Stimulated activated CD4-positive, alpha-beta T cell treated with anti-CD3 and anti-CD28 coated beads, Interleukin-4, amount 100 ng/mL, for 1 hour (primary cell): ENCODE measurements around the gene CEP83.
"Not testable (repeated sequence)": the region's sequence is repeated elsewhere in the genome, so short reads cannot be mapped to it uniquely, and the experiment has no call there.

Experiments
- DNase-seq: peaks from one replicate; pipeline ENCODE4 v3.0.0-alpha.2; 2020

The CEP83 gene

GRCh38 chr12:94459728-94460615 is at the start of gene CEP83:
TSS of gene CEP83 (minus strand) at chr12:94459867. CDS start at chr12:94412490, 47,377 bp downstream.
- DNase-seq = peak; percentile 98

- DNase-seq = no peak
Measured at GRCh38 chr12:94509317-94509716, 49.6 kb upstream of the CEP83 start.

- DNase-seq = no peak
Measured at GRCh38 chr12:94507455-94507854, 47.8 kb upstream of the CEP83 start.

- DNase-seq = no peak
Measured at GRCh38 chr12:94504386-94504785, 44.7 kb upstream of the CEP83 start.

GRCh38 chr12:94503619-94504018 is 44.0 kb upstream of the CEP83 start:
- DNase-seq = no peak

- no peak for DNase-seq
Measured at GRCh38 chr12:94500831-94501567, 41.3 kb upstream of the CEP83 start.

- DNase-seq = no peak
Measured at GRCh38 chr12:94498698-94499097, 39.0 kb upstream of the CEP83 start.

GRCh38 chr12:94498073-94498472 is 38.4 kb upstream of the CEP83 start:
- DNase-seq = no peak

GRCh38 chr12:94495445-94496115 is 35.9 kb upstream of the CEP83 start:
- no peak for DNase-seq

- DNase-seq = no peak
Measured at GRCh38 chr12:94491489-94491888, 31.8 kb upstream of the CEP83 start.

- no peak for DNase-seq
Measured at GRCh38 chr12:94488463-94488862, 28.8 kb upstream of the CEP83 start.

GRCh38 chr12:94481734-94482133 is 22.1 kb upstream of the CEP83 start:
- no peak for DNase-seq

GRCh38 chr12:94469522-94469921 is 9.9 kb upstream of the CEP83 start:
- DNase-seq = no peak

- DNase-seq = no peak
Measured at GRCh38 chr12:94460616-94460959, 921 bp upstream of the CEP83 start.

GRCh38 chr12:94458877-94459727 is 565 bp downstream of the CEP83 start:
- DNase-seq = no peak

- no peak for DNase-seq
Measured at GRCh38 chr12:94457311-94457710, 2.4 kb downstream of the CEP83 start.

GRCh38 chr12:94454318-94454717 is 5.3 kb downstream of the CEP83 start:
- not testable (repeated sequence) for DNase-seq

GRCh38 chr12:94445662-94446061 is 14.0 kb downstream of the CEP83 start:
- DNase-seq = no peak

GRCh38 chr12:94437303-94437702 is 22.4 kb downstream of the CEP83 start:
- no peak for DNase-seq

GRCh38 chr12:94435511-94435927 is 24.1 kb downstream of the CEP83 start:
- DNase-seq = no peak

- no peak for DNase-seq
Measured at GRCh38 chr12:94434171-94434570, 25.5 kb downstream of the CEP83 start.

GRCh38 chr12:94433744-94434143 is 25.9 kb downstream of the CEP83 start:
- DNase-seq = no peak

- DNase-seq = no peak
Measured at GRCh38 chr12:94430304-94430703, 29.4 kb downstream of the CEP83 start.
